GM23248 (cell line): ENCODE results near the gene RNF152. TPM values are rescaled to one million over a fixed set of nuclear protein-coding genes. Genes with fewer than 3 reads are reported as not detected.

Experiments
- DNase-seq: peaks from one replicate; pipeline ENCODE4 v3.0.0-alpha.2; 2015
- H2AFZ ChIP-seq: fragments of 200-600 bp; sonication (generic); 2 replicates; pipeline ENCODE4 v1.6.1; 2016; ENCODE audit warnings: antibody characterized with exemption
- H3F3A ChIP-seq: fragments of 200-600 bp; sonication (generic); 2 replicates; pipeline ENCODE4 v1.6.1; 2016; ENCODE audit warnings: mild to moderate bottlenecking, antibody characterized with exemption, mixed run types; ENCODE audit not compliant: insufficient read depth
- H3K27ac ChIP-seq: fragments of 200-600 bp; sonication (generic); 2 replicates; pipeline ENCODE4 v1.5.1; 2016; ENCODE audit warnings: mild to moderate bottlenecking
- H3K27me3 ChIP-seq: fragments of 200-600 bp; sonication (generic); replicated peaks from 2 replicates; pipeline ENCODE4 v1.6.1; 2016; ENCODE audit warnings: mild to moderate bottlenecking; ENCODE audit not compliant: insufficient read depth
- H3K36me3 ChIP-seq: fragments of 200-600 bp; sonication (generic); 2 replicates; pipeline ENCODE4 v1.6.1; 2016; ENCODE audit warnings: low read depth, mild to moderate bottlenecking
- H3K4me1 ChIP-seq: fragments of 200-600 bp; sonication (generic); 2 replicates; pipeline ENCODE4 v1.6.1; 2016; ENCODE audit warnings: mild to moderate bottlenecking; ENCODE audit not compliant: insufficient read depth
- H3K4me2 ChIP-seq: fragments of 200-600 bp; sonication (generic); one replicate; pipeline ENCODE4 v1.6.1; 2016; ENCODE audit warnings: mild to moderate bottlenecking; ENCODE audit not compliant: unreplicated experiment
- H3K4me3 ChIP-seq: fragments of 200-600 bp; sonication (generic); 2 replicates; pipeline ENCODE4 v1.5.1; 2016; ENCODE audit warnings: mild to moderate bottlenecking
- H3K79me2 ChIP-seq: fragments of 200-600 bp; sonication (generic); 2 replicates; pipeline ENCODE4 v1.6.1; 2016; ENCODE audit warnings: mild to moderate bottlenecking; ENCODE audit not compliant: insufficient read depth
- H3K9ac ChIP-seq: fragments of 200-600 bp; sonication (generic); 2 replicates; pipeline ENCODE4 v1.6.1; 2016; ENCODE audit warnings: mild to moderate bottlenecking
- H3K9me2 ChIP-seq: fragments of 200-600 bp; sonication (generic); 2 replicates; pipeline ENCODE4 v1.6.1; 2016; ENCODE audit warnings: mixed run types, mild to moderate bottlenecking, moderate library complexity; ENCODE audit not compliant: insufficient read depth
- H3K9me3 ChIP-seq: fragments of 200-600 bp; sonication (generic); one replicate; pipeline ENCODE4 v1.6.1; 2017; ENCODE audit warnings: low read depth
- H4K20me1 ChIP-seq: fragments of 200-600 bp; sonication (generic); 2 replicates; pipeline ENCODE4 v1.6.0; 2016; ENCODE audit not compliant: insufficient read depth
- EZH2 ChIP-seq: fragments of 200-600 bp; sonication (generic); IDR thresholded peaks from 2 replicates; pipeline ENCODE4 v1.6.1; 2018; ENCODE audit warnings: antibody characterized with exemption, mild to moderate bottlenecking; ENCODE audit not compliant: insufficient read depth, poor library complexity, severe bottlenecking
- EZH2phosphoT487 ChIP-seq: fragments of 200-600 bp; sonication (generic); IDR thresholded peaks from 2 replicates; pipeline ENCODE4 v1.6.1; 2018; ENCODE audit warnings: antibody characterized with exemption, moderate library complexity, mild to moderate bottlenecking, low read depth; ENCODE audit not compliant: insufficient read depth
- WGBS, 2 experiments: methylation state at CpG; one replicate each; pipeline ENCODE4 v1.1.6; 2015 to 2017; ENCODE audit warnings: low lambda C conversion rate in 2 of 2, low coverage in 1 of 2; ENCODE audit errors: missing lambda C conversion rate in 2 of 2; 5-methylcytosine and 5-hydroxymethylcytosine counted together
- in situ Hi-C: fragments of 300-500 bp; cut with MboI; formaldehyde crosslinking; loops from 2 replicates; pipeline ENCODE4 v1.15.0; 2020
- polyA plus RNA-seq: library from polyadenylated mRNA; unstranded; fragments of >200 nt; fragmentation: Nextera tagmentation; extraction: Ambion mirVana; gene quantifications from 2 replicates; pipeline ENCODE4 v1.2.1, GENCODE V29; 2016
- total RNA-seq: library from RNA; depleted of rRNA; stranded (reverse); fragments of >200 nt; shearing (Covaris generic); gene quantifications from 2 replicates; pipeline ENCODE4 v1.2.3, GENCODE V29; 2014

RNF152 gene
- total and polyA plus RNA-seq, 2 experiments from 2014 or later: 1.9 to 11.3 TPM

DNA sequence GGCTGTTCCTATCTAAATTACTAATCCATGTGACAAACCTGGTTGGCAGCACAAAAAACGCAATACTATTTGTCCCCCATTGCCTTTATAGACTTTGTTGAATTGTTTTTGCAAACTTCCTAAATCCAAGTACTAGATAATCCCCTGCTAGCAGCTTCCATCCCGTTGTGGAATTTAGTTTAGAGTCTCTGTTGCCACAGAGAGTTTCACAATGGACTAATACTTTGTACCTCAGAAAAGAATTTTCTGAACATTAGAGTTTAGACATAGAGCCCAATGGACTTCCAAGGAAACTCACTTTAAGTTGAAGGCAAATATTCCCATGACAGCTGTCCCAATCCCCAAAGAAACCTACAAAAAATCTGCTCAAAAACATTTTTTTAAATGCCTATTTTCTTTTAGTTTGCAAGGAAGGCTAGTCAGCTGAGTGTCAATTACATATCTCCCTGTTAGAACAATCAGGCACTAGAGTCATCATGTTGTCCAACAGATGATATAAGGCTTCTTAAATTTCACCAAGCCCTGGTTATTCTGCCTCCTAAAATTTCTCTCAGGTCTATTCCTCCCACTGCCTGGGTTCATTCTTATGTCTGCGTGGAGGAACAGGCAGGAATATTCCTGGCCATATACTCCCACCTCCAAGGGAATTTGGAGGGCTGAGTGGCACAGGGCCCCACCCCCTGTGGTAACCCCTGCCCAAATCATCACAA lies 27.2 kb downstream of the RNF152 start:
- in situ Hi-C loops: no loop called here
- H3K36me3 ChIP-seq: no peaks in the 10 kb centered on the region
- H3K4me1 ChIP-seq: peaks cover 8% of the 10 kb centered on the region
- H3K9me3 ChIP-seq: no peaks in the 10 kb centered on the region
- H3K4me2 ChIP-seq: no peak overlapping the region
- no peak overlapping the region for H3K9ac ChIP-seq
- no peaks in the 10 kb centered on the region for H3F3A ChIP-seq
- H3K27me3 ChIP-seq: no peaks in the 10 kb centered on the region
- peak; percentile 38 for DNase-seq
- no peak overlapping the region for H3K4me3 ChIP-seq
- H4K20me1 ChIP-seq: no peaks in the 10 kb centered on the region
- TF ChIP-seq EZH2 (no peak), EZH2phosphoT487 (no peak)
- 48 to 51% methylated on average over 3 of the region's 3 CpGs for WGBS, 2 experiments
- H3K27ac ChIP-seq: no peak overlapping the region
- no peaks in the 10 kb centered on the region for H3K9me2 ChIP-seq
- H3K79me2 ChIP-seq: peaks cover 80% of the 10 kb centered on the region
- H2AFZ ChIP-seq: no peak overlapping the region

DNA sequence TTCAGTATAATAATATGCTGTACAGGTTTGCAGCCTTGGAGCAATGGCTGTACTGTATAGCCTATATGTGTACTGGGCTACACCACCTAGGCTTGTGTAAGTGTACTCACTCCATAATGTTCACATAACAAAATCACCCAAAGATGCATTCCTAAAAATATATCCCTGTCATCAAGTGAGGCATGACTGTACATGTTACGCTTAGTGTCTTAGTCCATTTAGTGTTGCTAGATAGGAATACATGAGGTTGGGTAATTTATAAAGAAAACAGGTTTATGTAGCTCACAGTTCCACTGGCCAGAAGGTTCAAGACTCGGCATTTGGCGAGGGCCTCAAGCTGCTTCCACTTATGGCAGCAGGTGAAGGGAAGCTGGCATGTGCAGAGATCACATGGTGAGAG lies 31.4 kb downstream of the RNF152 start:
- H4K20me1 ChIP-seq: no peaks in the 10 kb centered on the region
- 97 to 100% methylated on average over 3 of the region's 3 CpGs for WGBS, 2 experiments
- H3K9me2 ChIP-seq: no peaks in the 10 kb centered on the region
- no peaks in the 10 kb centered on the region for H3F3A ChIP-seq
- no peaks in the 10 kb centered on the region for H3K27me3 ChIP-seq
- no peak overlapping the region for H3K4me2 ChIP-seq
- peaks cover 8% of the 10 kb centered on the region for H3K4me1 ChIP-seq
- no peaks in the 10 kb centered on the region for H3K36me3 ChIP-seq
- no peak for DNase-seq
- in situ Hi-C loops: no loop called here
- TF ChIP-seq EZH2 (no peak), EZH2phosphoT487 (no peak)
- no peak overlapping the region for H3K4me3 ChIP-seq
- no peak overlapping the region for H3K27ac ChIP-seq
- H3K9me3 ChIP-seq: no peaks in the 10 kb centered on the region
- no peak overlapping the region for H2AFZ ChIP-seq
- peaks cover 89% of the 10 kb centered on the region for H3K79me2 ChIP-seq
- H3K9ac ChIP-seq: no peak overlapping the region

DNA sequence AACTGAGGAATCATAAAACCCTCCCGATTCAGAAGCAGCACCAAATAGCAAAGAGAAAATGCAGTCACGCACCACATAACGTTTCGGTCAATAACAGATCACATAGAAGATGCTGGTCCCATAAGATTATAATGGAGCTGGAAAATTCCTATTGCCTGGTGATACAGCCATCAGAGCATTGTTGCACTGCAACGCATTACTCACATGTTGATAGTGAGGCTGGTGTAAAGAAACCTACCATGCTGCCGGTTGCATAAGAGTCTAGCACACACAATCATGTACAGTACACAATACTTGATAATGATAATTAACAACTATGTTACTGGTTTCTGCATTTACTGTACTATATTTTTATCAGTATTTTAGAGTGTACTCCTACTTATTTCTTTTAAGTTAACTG lies 32.5 kb downstream of the RNF152 start:
- Histone ChIP-seq H3K9me3 (no peaks in the 10 kb centered on the region), H3K4me3 (no peak overlapping the region), H2AFZ (no peak overlapping the region), H3K27me3 (no peaks in the 10 kb centered on the region), H3K27ac (no peak overlapping the region), H3K4me2 (no peak overlapping the region), H3K4me1 (peaks cover 4% of the 10 kb centered on the region), H3K36me3 (no peaks in the 10 kb centered on the region), H3K9me2 (no peaks in the 10 kb centered on the region), H3F3A (no peaks in the 10 kb centered on the region), H3K9ac (no peak overlapping the region), H3K79me2 (peaks cover 91% of the 10 kb centered on the region), H4K20me1 (no peaks in the 10 kb centered on the region)
- in situ Hi-C loops: no loop called here
- TF ChIP-seq EZH2phosphoT487 (no peak), EZH2 (no peak)
- 98 to 100% methylated on average over 6 of the region's 6 CpGs for WGBS, 2 experiments
- DNase-seq: peak; percentile 13

GRCh38 chr18:61859113-61859512 lies 33.7 kb downstream of the RNF152 start:
- H3K79me2 ChIP-seq: peaks cover 95% of the 10 kb centered on the region
- no peak for TF ChIP-seq EZH2phosphoT487
- TF ChIP-seq EZH2: no peak
- no peak overlapping the region for H3K4me2 ChIP-seq
- H4K20me1 ChIP-seq: no peaks in the 10 kb centered on the region
- 0 out of 2 replicates have a peak, but pooled peaks cover 4% of the 10 kb centered on the region for H3F3A ChIP-seq
- no peak overlapping the region for H3K27ac ChIP-seq
- no peaks in the 10 kb centered on the region for H3K36me3 ChIP-seq
- no peak overlapping the region for H2AFZ ChIP-seq
- no peaks in the 10 kb centered on the region for H3K9me3 ChIP-seq
- WGBS, 2 experiments: 92 to 93% methylated on average over 9 of the region's 9 CpGs
- in situ Hi-C loops: no loop called here
- H3K9me2 ChIP-seq: no peaks in the 10 kb centered on the region
- no peak overlapping the region for H3K4me3 ChIP-seq
- no peak overlapping the region for H3K9ac ChIP-seq
- no peak for DNase-seq
- no peaks in the 10 kb centered on the region for H3K27me3 ChIP-seq
- H3K4me1 ChIP-seq: no peaks in the 10 kb centered on the region
